HG03520 (cell line): ENCODE data around the gene GRIN1.

Experiments used
- ATAC-seq: cut with Tn5 transposase; IDR thresholded peaks from one replicate; pipeline ENCODE4 v1.9.1; 2021; ENCODE audit warnings: mild to moderate bottlenecking, moderate library complexity; ENCODE audit not compliant: unreplicated experiment

The GRIN1 gene

GRCh38 chr9:137189297-137190295 lies 50.6 kb downstream of the GRIN1 start:
- ATAC-seq = no peak

- ATAC-seq = no peak
These were observed 51.4 kb downstream of the GRIN1 start for GRCh38 chr9:137190315-137190856.

GRCh38 chr9:137191245-137191644 lies 52.3 kb downstream of the GRIN1 start:
- ATAC-seq = no peak

GRCh38 chr9:137191691-137192447 lies 52.9 kb downstream of the GRIN1 start:
- no peak for ATAC-seq

- no peak for ATAC-seq
These were observed 53.5 kb downstream of the GRIN1 start for GRCh38 chr9:137192448-137192780.

- no peak for ATAC-seq
These were observed 53.9 kb downstream of the GRIN1 start for GRCh38 chr9:137192859-137193258.

- ATAC-seq = no peak
These were observed 54.8 kb downstream of the GRIN1 start for GRCh38 chr9:137193771-137194170.

GRCh38 chr9:137194388-137194787 lies 55.4 kb downstream of the GRIN1 start:
- no peak for ATAC-seq

GRCh38 chr9:137194909-137195308 lies 56.0 kb downstream of the GRIN1 start:
- no peak for ATAC-seq

- ATAC-seq = no peak
These were observed 56.7 kb downstream of the GRIN1 start for GRCh38 chr9:137195525-137196220.

- ATAC-seq = no peak
These were observed 59.3 kb downstream of the GRIN1 start for GRCh38 chr9:137198051-137198901.

- no peak for ATAC-seq
These were observed 59.9 kb downstream of the GRIN1 start for GRCh38 chr9:137198902-137199283.

GRCh38 chr9:137199411-137200121 lies 60.6 kb downstream of the GRIN1 start:
- no peak for ATAC-seq

GRCh38 chr9:137200311-137201204 lies 61.6 kb downstream of the GRIN1 start, which contains the start of gene TPRN:
Gene TPRN, minus strand, starts transcription at chr9:137200741. Its CDS starts 30 bp downstream, at chr9:137200711.
- ATAC-seq = peak; percentile 80

GRCh38 chr9:137201205-137201868 lies 62.4 kb downstream of the GRIN1 start:
- ATAC-seq = no peak

- no peak for ATAC-seq
These were observed 64.0 kb downstream of the GRIN1 start for GRCh38 chr9:137202966-137203365.

- no peak for ATAC-seq
These were observed 65.8 kb downstream of the GRIN1 start for GRCh38 chr9:137204731-137205125.
